ENCODE data around the gene MCM10. TPM values are rescaled to one million over a fixed set of nuclear protein-coding genes. Genes with fewer than 3 reads are reported as not detected.

MCM10 gene
- total and polyA plus RNA-seq, 9 of the 15 experiments (the other 6 are each of a cell fraction or from before 2014, with no cell fraction given), result 10.4 to 68.1 (median 48.0) TPM

DNA sequence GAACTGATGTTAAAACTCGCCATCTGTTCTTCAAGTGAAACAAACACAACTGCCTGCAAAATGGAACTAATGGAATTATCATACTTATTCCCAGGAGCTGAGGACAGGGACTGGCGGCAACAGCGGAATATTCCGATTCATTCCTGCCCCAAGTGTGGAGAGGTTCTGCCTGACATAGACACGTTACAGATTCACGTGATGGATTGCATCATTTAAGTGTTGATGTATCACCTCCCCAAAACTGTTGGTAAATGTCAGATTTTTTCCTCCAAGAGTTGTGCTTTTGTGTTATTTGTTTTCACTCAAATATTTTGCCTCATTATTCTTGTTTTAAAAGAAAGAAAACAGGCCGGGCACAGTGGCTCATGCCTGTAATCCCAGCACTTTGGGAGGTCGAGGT lies 24.7 kb upstream of the MCM10 start (continued):
- TF ChIP-seq, protein P1, sequence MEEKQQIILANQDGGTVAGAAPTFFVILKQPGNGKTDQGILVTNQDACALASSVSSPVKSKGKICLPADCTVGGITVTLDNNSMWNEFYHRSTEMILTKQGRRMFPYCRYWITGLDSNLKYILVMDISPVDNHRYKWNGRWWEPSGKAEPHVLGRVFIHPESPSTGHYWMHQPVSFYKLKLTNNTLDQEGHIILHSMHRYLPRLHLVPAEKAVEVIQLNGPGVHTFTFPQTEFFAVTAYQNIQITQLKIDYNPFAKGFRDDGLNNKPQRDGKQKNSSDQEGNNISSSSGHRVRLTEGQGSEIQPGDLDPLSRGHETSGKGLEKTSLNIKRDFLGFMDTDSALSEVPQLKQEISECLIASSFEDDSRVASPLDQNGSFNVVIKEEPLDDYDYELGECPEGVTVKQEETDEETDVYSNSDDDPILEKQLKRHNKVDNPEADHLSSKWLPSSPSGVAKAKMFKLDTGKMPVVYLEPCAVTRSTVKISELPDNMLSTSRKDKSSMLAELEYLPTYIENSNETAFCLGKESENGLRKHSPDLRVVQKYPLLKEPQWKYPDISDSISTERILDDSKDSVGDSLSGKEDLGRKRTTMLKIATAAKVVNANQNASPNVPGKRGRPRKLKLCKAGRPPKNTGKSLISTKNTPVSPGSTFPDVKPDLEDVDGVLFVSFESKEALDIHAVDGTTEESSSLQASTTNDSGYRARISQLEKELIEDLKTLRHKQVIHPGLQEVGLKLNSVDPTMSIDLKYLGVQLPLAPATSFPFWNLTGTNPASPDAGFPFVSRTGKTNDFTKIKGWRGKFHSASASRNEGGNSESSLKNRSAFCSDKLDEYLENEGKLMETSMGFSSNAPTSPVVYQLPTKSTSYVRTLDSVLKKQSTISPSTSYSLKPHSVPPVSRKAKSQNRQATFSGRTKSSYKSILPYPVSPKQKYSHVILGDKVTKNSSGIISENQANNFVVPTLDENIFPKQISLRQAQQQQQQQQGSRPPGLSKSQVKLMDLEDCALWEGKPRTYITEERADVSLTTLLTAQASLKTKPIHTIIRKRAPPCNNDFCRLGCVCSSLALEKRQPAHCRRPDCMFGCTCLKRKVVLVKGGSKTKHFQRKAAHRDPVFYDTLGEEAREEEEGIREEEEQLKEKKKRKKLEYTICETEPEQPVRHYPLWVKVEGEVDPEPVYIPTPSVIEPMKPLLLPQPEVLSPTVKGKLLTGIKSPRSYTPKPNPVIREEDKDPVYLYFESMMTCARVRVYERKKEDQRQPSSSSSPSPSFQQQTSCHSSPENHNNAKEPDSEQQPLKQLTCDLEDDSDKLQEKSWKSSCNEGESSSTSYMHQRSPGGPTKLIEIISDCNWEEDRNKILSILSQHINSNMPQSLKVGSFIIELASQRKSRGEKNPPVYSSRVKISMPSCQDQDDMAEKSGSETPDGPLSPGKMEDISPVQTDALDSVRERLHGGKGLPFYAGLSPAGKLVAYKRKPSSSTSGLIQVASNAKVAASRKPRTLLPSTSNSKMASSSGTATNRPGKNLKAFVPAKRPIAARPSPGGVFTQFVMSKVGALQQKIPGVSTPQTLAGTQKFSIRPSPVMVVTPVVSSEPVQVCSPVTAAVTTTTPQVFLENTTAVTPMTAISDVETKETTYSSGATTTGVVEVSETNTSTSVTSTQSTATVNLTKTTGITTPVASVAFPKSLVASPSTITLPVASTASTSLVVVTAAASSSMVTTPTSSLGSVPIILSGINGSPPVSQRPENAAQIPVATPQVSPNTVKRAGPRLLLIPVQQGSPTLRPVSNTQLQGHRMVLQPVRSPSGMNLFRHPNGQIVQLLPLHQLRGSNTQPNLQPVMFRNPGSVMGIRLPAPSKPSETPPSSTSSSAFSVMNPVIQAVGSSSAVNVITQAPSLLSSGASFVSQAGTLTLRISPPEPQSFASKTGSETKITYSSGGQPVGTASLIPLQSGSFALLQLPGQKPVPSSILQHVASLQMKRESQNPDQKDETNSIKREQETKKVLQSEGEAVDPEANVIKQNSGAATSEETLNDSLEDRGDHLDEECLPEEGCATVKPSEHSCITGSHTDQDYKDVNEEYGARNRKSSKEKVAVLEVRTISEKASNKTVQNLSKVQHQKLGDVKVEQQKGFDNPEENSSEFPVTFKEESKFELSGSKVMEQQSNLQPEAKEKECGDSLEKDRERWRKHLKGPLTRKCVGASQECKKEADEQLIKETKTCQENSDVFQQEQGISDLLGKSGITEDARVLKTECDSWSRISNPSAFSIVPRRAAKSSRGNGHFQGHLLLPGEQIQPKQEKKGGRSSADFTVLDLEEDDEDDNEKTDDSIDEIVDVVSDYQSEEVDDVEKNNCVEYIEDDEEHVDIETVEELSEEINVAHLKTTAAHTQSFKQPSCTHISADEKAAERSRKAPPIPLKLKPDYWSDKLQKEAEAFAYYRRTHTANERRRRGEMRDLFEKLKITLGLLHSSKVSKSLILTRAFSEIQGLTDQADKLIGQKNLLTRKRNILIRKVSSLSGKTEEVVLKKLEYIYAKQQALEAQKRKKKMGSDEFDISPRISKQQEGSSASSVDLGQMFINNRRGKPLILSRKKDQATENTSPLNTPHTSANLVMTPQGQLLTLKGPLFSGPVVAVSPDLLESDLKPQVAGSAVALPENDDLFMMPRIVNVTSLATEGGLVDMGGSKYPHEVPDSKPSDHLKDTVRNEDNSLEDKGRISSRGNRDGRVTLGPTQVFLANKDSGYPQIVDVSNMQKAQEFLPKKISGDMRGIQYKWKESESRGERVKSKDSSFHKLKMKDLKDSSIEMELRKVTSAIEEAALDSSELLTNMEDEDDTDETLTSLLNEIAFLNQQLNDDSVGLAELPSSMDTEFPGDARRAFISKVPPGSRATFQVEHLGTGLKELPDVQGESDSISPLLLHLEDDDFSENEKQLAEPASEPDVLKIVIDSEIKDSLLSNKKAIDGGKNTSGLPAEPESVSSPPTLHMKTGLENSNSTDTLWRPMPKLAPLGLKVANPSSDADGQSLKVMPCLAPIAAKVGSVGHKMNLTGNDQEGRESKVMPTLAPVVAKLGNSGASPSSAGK (IDR thresholded peaks at IDR 0.05), result peak; percentile 20; the same call in 1 of the 2 replicates
- peak; percentile 86 for TF ChIP-seq CEBPG (CRISPR knock-in tag; IDR thresholded peaks at IDR 0.05)
- peak; percentile 41 to 87; a peak in 3 of 4 replicates for TF ChIP-seq CEBPG (tag; conservative IDR thresholded peaks at IDR 0.05 in 1 of 2, IDR thresholded peaks at IDR 0.05 in 1 of 2)
- TF ChIP-seq, protein P2, sequence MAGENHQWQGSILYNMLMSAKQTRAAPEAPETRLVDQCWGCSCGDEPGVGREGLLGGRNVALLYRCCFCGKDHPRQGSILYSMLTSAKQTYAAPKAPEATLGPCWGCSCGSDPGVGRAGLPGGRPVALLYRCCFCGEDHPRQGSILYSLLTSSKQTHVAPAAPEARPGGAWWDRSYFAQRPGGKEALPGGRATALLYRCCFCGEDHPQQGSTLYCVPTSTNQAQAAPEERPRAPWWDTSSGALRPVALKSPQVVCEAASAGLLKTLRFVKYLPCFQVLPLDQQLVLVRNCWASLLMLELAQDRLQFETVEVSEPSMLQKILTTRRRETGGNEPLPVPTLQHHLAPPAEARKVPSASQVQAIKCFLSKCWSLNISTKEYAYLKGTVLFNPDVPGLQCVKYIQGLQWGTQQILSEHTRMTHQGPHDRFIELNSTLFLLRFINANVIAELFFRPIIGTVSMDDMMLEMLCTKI (IDR thresholded peaks at IDR 0.05; ENCODE audit: partially characterized antibody), result no peak
- TF ChIP-seq, protein P3, sequence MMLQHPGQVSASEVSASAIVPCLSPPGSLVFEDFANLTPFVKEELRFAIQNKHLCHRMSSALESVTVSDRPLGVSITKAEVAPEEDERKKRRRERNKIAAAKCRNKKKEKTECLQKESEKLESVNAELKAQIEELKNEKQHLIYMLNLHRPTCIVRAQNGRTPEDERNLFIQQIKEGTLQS (IDR thresholded peaks at IDR 0.05), result peak; percentile 83
- TF ChIP-seq, protein P3 (CRISPR knock-in tag; conservative IDR thresholded peaks at IDR 0.05), result no peak
- no peak for TF ChIP-seq PCBP1 (IDR thresholded peaks at IDR 0.05; ENCODE audit: low read depth, low read length, poor library complexity, severe bottlenecking)
- TF ChIP-seq, protein P4, sequence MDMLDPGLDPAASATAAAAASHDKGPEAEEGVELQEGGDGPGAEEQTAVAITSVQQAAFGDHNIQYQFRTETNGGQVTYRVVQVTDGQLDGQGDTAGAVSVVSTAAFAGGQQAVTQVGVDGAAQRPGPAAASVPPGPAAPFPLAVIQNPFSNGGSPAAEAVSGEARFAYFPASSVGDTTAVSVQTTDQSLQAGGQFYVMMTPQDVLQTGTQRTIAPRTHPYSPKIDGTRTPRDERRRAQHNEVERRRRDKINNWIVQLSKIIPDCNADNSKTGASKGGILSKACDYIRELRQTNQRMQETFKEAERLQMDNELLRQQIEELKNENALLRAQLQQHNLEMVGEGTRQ (CRISPR knock-in tag; IDR thresholded peaks at IDR 0.05), result peak; percentile 21; the same call in 1 of the 2 replicates
- TF ChIP-seq COPS2 (conservative IDR thresholded peaks at IDR 0.05), result no peak
- TF ChIP-seq RBM15 (IDR thresholded peaks at IDR 0.05; ENCODE audit: insufficient read depth, low read length), result no peak
- peak; percentile 46; the same call in 1 of the 2 replicates for TF ChIP-seq L3MBTL2 (IDR thresholded peaks at IDR 0.05)
- no peak for TF ChIP-seq CBX8 (IDR thresholded peaks at IDR 0.05; ENCODE audit: borderline replicate concordance, extremely low read depth, low read depth, low read length, poor library complexity, severe bottlenecking)
- TF ChIP-seq ZNF584 (CRISPR knock-in tag; IDR thresholded peaks at IDR 0.05; ENCODE audit: low read depth), result no peak

Data from K562 (cell line).